ENCODE results near the gene CNKSR1. TPM values are rescaled to one million over a fixed set of nuclear protein-coding genes. Genes with fewer than 3 reads are reported as not detected.

Gene CNKSR1
- not detected in 2 replicates for total RNA-seq
- 0.08 TPM in 1 of 2 replicates, not detected in the other for polyA plus RNA-seq
- polyA plus RNA-seq (2012): not detected in 2 replicates
- not detected in 2 replicates for polyA minus RNA-seq (ENCODE audit: low replicate concordance)

GRCh38 chr1:26177182-26177684 lies at the start of gene CNKSR1:
Gene CNKSR1, plus strand, starts transcription at chr1:26177491. Its CDS starts 57 bp downstream, at chr1:26177548.
- DNase-seq (ENCODE audit: low read depth in 2 of 2): no peak
- H3K9me3 ChIP-seq (ENCODE audit: control insufficient read depth, insufficient read depth, low read depth, low read length): no peaks in the 10 kb centered on the region
- no peaks in the 10 kb centered on the region for H3K36me3 ChIP-seq (ENCODE audit: control insufficient read depth, insufficient read depth, low read length)
- H3K4me2 ChIP-seq (ENCODE audit: extremely low read depth, insufficient read depth, low read length): no peak within 1 kb of the TSS
- H3K9ac ChIP-seq (ENCODE audit: insufficient read depth, low read length): no peak within 1 kb of the TSS
- no peak for TF ChIP-seq EZH2 (IDR thresholded peaks at IDR 0.05; ENCODE audit: low read length, missing control alignments)
- no peak for TF ChIP-seq CTCF (conservative IDR thresholded peaks at IDR 0.05 in 1 of 2, IDR thresholded peaks at IDR 0.05 in 1 of 2; ENCODE audit: low read depth in 1 of 2, low read length in 2 of 2)
- no peaks in the 10 kb centered on the region for H4K20me1 ChIP-seq (ENCODE audit: control insufficient read depth, extremely low read depth, insufficient read depth, low read length)
- no peak within 1 kb of the TSS for H3K4me3 ChIP-seq (replicated peaks in 1 of 4; ENCODE audit: control extremely low read depth in 1 of 4, insufficient read depth in 1 of 4, low read depth in 3 of 4, low read length in 4 of 4)
- H3K27me3 ChIP-seq (ENCODE audit: control insufficient read depth, insufficient read depth, low read length): peaks cover 3% of the 10 kb centered on the region
- no peaks in the 10 kb centered on the region for H3K4me1 ChIP-seq (ENCODE audit: control insufficient read depth, extremely low read depth, insufficient read depth, low read length)
- no peaks in the 10 kb centered on the region for H3K79me2 ChIP-seq (ENCODE audit: control insufficient read depth, insufficient read depth, low read length)
- H3K27ac ChIP-seq (ENCODE audit: insufficient read depth, low read length): no peak within 1 kb of the TSS
- H2AFZ ChIP-seq (ENCODE audit: low read length): no peak within 1 kb of the TSS

GRCh38 chr1:26129778-26130177 lies 47.5 kb upstream of the CNKSR1 start:
- Histone ChIP-seq H3K4me1 (ENCODE audit: control insufficient read depth, extremely low read depth, insufficient read depth, low read length) (no peaks in the 10 kb centered on the region), H3K4me3 (replicated peaks in 1 of 4; ENCODE audit: control extremely low read depth in 1 of 4, insufficient read depth in 1 of 4, low read depth in 3 of 4, low read length in 4 of 4) (no peak overlapping the region), H4K20me1 (ENCODE audit: control insufficient read depth, extremely low read depth, insufficient read depth, low read length) (no peaks in the 10 kb centered on the region), H3K79me2 (ENCODE audit: control insufficient read depth, insufficient read depth, low read length) (no peaks in the 10 kb centered on the region), H3K27me3 (ENCODE audit: control insufficient read depth, insufficient read depth, low read length) (no peaks in the 10 kb centered on the region), H3K9me3 (ENCODE audit: control insufficient read depth, insufficient read depth, low read depth, low read length) (no peaks in the 10 kb centered on the region), H3K36me3 (ENCODE audit: control insufficient read depth, insufficient read depth, low read length) (no peaks in the 10 kb centered on the region), H2AFZ (ENCODE audit: low read length) (no peak overlapping the region), H3K27ac (ENCODE audit: insufficient read depth, low read length) (no peak overlapping the region), H3K4me2 (ENCODE audit: extremely low read depth, insufficient read depth, low read length) (no peak overlapping the region), H3K9ac (ENCODE audit: insufficient read depth, low read length) (no peak overlapping the region)
- TF ChIP-seq CTCF (conservative IDR thresholded peaks at IDR 0.05 in 1 of 2, IDR thresholded peaks at IDR 0.05 in 1 of 2; ENCODE audit: low read depth in 1 of 2, low read length in 2 of 2): no peak
- TF ChIP-seq EZH2 (IDR thresholded peaks at IDR 0.05; ENCODE audit: low read length, missing control alignments): no peak
- DNase-seq (ENCODE audit: low read depth in 2 of 2): no peak

- DNase-seq (ENCODE audit: low read depth in 2 of 2): no peak
- H3K4me2 ChIP-seq (ENCODE audit: extremely low read depth, insufficient read depth, low read length): no peak overlapping the region
- H4K20me1 ChIP-seq (ENCODE audit: control insufficient read depth, extremely low read depth, insufficient read depth, low read length): no peaks in the 10 kb centered on the region
- H3K4me1 ChIP-seq (ENCODE audit: control insufficient read depth, extremely low read depth, insufficient read depth, low read length): no peaks in the 10 kb centered on the region
- TF ChIP-seq CTCF (conservative IDR thresholded peaks at IDR 0.05 in 1 of 2, IDR thresholded peaks at IDR 0.05 in 1 of 2; ENCODE audit: low read depth in 1 of 2, low read length in 2 of 2) (no peak), EZH2 (IDR thresholded peaks at IDR 0.05; ENCODE audit: low read length, missing control alignments) (no peak)
- no peaks in the 10 kb centered on the region for H3K27me3 ChIP-seq (ENCODE audit: control insufficient read depth, insufficient read depth, low read length)
- H3K36me3 ChIP-seq (ENCODE audit: control insufficient read depth, insufficient read depth, low read length): no peaks in the 10 kb centered on the region
- no peaks in the 10 kb centered on the region for H3K79me2 ChIP-seq (ENCODE audit: control insufficient read depth, insufficient read depth, low read length)
- no peak overlapping the region for H3K9ac ChIP-seq (ENCODE audit: insufficient read depth, low read length)
- H3K27ac ChIP-seq (ENCODE audit: insufficient read depth, low read length): no peak overlapping the region
- H3K4me3 ChIP-seq (replicated peaks in 1 of 4; ENCODE audit: control extremely low read depth in 1 of 4, insufficient read depth in 1 of 4, low read depth in 3 of 4, low read length in 4 of 4): no peak overlapping the region
- no peak overlapping the region for H2AFZ ChIP-seq (ENCODE audit: low read length)
- H3K9me3 ChIP-seq (ENCODE audit: control insufficient read depth, insufficient read depth, low read depth, low read length): no peaks in the 10 kb centered on the region
Observed at GRCh38 chr1:26130695-26131094, 46.6 kb upstream of the CNKSR1 start.

All from fibroblast of lung (primary cell).